CD4-positive, alpha-beta T cell (primary cell): ENCODE measurements around the gene FASTK. TPM values are rescaled to one million over a fixed set of nuclear protein-coding genes. Genes with fewer than 3 reads are reported as not detected.

ENCODE experiments used
- ATAC-seq: fragments of 200-7000 bp; cut with Tn5 transposase; one replicate; pipeline ENCODE4 v1.10.0; 2022; ENCODE audit warnings: mild to moderate bottlenecking; ENCODE audit not compliant: poor library complexity
- CTCF ChIA-PET: fragments of 350-600 bp; sonication (Branson Sonifier 250); formaldehyde crosslinking; loops from one replicate; lab custom pipeline; 2021; ENCODE audit warnings: antibody characterized with exemption, inconsistent platforms; lab: Charles Lee
- POLR2A ChIA-PET: fragments of 350-600 bp; sonication (Branson Sonifier 250); formaldehyde crosslinking; loops from one replicate; lab custom pipeline; 2021; ENCODE audit warnings: antibody characterized with exemption, inconsistent platforms; lab: Charles Lee
- DNase-seq, 14 experiments: peaks; one replicate each; pipeline ENCODE4 v3.0.0-alpha.2; 2013 to 2020; ENCODE audit warnings: mixed read lengths in 2 of 14
- H3K27ac ChIP-seq, 2 donors: one replicate each; pipeline versions ENCODE4 v1.5.1 to v1.7.0; 2013; ENCODE audit warnings: low read length in 2 of 2, low read depth in 1 of 2, mild to moderate bottlenecking in 1 of 2
- H3K27me3 ChIP-seq, 2 experiments: 1 replicate in 1 of 2; 2 replicates in 1 of 2; pipeline versions ENCODE4 v1.6.1 to v1.7.0; 2013; ENCODE audit warnings: low read length in 2 of 2, control low read depth in 1 of 2, mild to moderate bottlenecking in 1 of 2, moderate library complexity in 1 of 2; ENCODE audit not compliant: insufficient read depth in 2 of 2, control insufficient read depth in 1 of 2
- H3K36me3 ChIP-seq: one replicate; pipeline ENCODE4 v1.6.1; 2013; ENCODE audit warnings: low read length, control low read depth; ENCODE audit not compliant: insufficient read depth
- H3K4me1 ChIP-seq: one replicate; pipeline ENCODE4 v1.6.1; 2013; ENCODE audit warnings: low read length, control low read depth; ENCODE audit not compliant: insufficient read depth
- H3K4me3 ChIP-seq: one replicate; pipeline ENCODE4 v1.5.1; 2013; ENCODE audit warnings: mild to moderate bottlenecking, low read length, moderate library complexity
- H3K9me3 ChIP-seq, 2 experiments: 1 replicate in 1 of 2; 2 replicates in 1 of 2; pipeline versions ENCODE4 v1.6.1 to v1.7.0; 2013; ENCODE audit warnings: low read length in 2 of 2, mild to moderate bottlenecking in 2 of 2, control low read depth in 1 of 2, moderate library complexity in 1 of 2; ENCODE audit not compliant: control insufficient read depth in 1 of 2, insufficient read depth in 1 of 2
- H3K27ac Mint-ChIP-seq: one replicate; pipeline ENCODE4 v1.8.0; 2020; ENCODE audit warnings: mixed read lengths
- H3K27me3 Mint-ChIP-seq: one replicate; pipeline ENCODE4 v1.8.0; 2021; ENCODE audit warnings: mixed read lengths
- H3K36me3 Mint-ChIP-seq: one replicate; pipeline ENCODE4 v1.8.0; 2021; ENCODE audit warnings: low read depth, mixed read lengths
- H3K4me1 Mint-ChIP-seq: one replicate; pipeline ENCODE4 v1.8.0; 2021; ENCODE audit warnings: low read depth, mixed read lengths
- H3K4me3 Mint-ChIP-seq: one replicate; pipeline ENCODE4 v1.8.0; 2020; ENCODE audit warnings: mild to moderate bottlenecking, mixed read lengths
- H3K9me3 Mint-ChIP-seq: one replicate; pipeline ENCODE4 v1.8.0; 2020; ENCODE audit warnings: mixed read lengths
- CTCF ChIP-seq: fragments of 200-600 bp; IDR thresholded peaks from one replicate; pipeline ENCODE4 v1.8.0; 2022; ENCODE audit warnings: antibody characterized with exemption, mild to moderate bottlenecking
- intact Hi-C, 2 experiments: fragments of 100-400 bp; cut with DNase I in 1 of 2; cut with micrococcal nuclease in 1 of 2; formaldehyde crosslinking; loops; one replicate each; pipeline versions ENCODE4 v1.15.1 to v1.9.0; 2023 to 2025; cut with DNase I, micrococcal nuclease
- total RNA-seq, 174 experiments: library from RNA in 2 of 174; stranded (reverse) in 2 of 174; gene quantifications; one replicate each; pipeline ENCODE4 v1.2.3 and lab custom pipeline; 2021 to 2026

Gene FASTK
- total RNA-seq, 2 experiments from 2014 or later, result 82.2 to 84.2 TPM

DNA sequence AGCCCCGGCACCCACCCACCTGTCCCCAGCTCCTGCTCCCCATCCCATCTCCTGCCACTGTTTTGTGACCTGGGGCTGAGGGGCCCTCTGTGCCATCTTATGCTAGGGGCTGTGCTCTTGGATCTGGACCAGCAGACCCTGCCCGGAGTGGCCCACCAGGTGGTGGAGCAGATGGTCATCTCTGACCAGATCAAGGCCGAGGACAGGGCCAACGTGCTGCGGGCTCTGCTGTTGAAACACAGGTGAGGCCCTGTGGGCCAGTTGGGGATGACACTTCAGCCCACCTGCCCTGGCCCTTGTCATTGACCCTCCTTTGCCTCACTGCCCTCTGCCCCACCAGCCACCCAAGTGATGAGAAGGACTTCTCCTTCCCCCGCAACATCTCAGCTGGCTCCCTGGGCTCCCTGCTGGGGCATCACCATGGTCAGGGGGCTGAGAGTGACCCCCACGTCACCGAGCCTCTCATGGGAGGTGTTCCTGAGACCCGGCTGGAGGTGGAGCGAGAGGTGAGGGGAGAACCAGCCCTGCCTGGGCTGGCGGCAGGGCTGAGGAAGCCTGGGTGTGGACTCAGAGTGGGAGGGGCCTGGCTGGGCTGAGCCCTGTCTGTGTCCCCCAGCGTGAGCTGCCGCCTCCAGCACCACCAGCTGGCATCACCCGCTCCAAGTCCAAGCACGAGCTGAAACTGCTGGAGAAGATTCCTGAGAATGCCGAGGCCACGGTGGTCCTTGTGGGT, 10.6 kb downstream of the FASTK start:
- ATAC-seq (no peak), DNase-seq (no peak)
- H3K27ac ChIP-seq, result no peak overlapping the region
- H3K9me3 ChIP-seq, result no peaks in the 10 kb centered on the region
- H3K36me3 ChIP-seq, result peaks cover 80% of the 10 kb centered on the region
- Mint-ChIP-seq H3K27me3 (no peaks in the 10 kb centered on the region), H3K27ac (no peak overlapping the region), H3K4me3 (no peak overlapping the region), H3K4me1 (no peaks in the 10 kb centered on the region), H3K36me3 (peaks cover 57% of the 10 kb centered on the region), H3K9me3 (no peaks in the 10 kb centered on the region)
- H3K4me1 ChIP-seq, result no peaks in the 10 kb centered on the region
- no peak overlapping the region for H3K4me3 ChIP-seq
- ChIA-PET CTCF (no interaction called here), POLR2A (no interaction called here)
- no peaks in the 10 kb centered on the region for H3K27me3 ChIP-seq
- intact Hi-C loops, result no loop called here
- TF ChIP-seq CTCF, result no peak

DNA sequence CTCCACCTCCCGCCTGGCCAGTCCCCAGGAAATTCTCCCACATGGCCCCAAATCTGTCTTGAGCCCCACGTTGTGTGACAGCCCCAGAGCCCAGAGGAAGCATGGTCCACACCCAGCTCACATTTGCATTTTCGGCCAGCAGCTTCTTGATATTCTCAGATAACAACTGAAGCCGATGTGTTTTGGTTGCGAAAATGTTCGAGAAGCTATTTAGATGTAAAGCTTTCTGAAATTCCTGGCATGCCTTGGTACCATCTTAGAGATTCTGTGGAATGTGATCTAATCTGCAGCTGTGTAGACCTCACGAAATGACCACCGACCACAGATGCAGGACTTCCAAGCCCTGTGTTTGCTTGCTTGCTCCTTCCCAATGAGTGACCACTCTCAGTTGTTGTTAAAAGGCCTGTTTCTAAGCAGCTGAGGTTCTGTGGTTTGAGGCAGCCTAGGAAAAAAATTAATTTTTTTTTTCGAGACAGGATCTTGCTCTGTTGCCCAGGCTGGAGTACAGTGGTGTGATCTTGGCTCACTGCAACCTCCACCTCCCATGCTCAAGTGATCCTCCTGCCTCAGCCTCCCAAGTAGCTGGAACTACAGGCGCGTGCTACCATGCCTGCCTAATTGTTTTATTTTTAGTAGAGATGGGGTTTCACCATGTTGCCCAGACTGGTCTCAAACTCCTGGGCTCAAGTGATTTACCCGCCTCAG, 12.4 kb downstream of the FASTK start:
- Histone ChIP-seq H3K9me3 (no peaks in the 10 kb centered on the region), H3K27ac (no peak overlapping the region), H3K4me1 (no peaks in the 10 kb centered on the region), H3K4me3 (no peak overlapping the region), H3K27me3 (no peaks in the 10 kb centered on the region), H3K36me3 (peaks cover 76% of the 10 kb centered on the region)
- Mint-ChIP-seq H3K4me3 (no peak overlapping the region), H3K27ac (no peak overlapping the region), H3K36me3 (peaks cover 60% of the 10 kb centered on the region), H3K4me1 (no peaks in the 10 kb centered on the region), H3K9me3 (no peaks in the 10 kb centered on the region), H3K27me3 (no peaks in the 10 kb centered on the region)
- POLR2A ChIA-PET, result no interaction called here
- TF ChIP-seq CTCF, result no peak
- CTCF ChIA-PET, result no interaction called here
- no peak for DNase-seq
- intact Hi-C loops, result no loop called here
- ATAC-seq, result no peak

- H3K36me3 Mint-ChIP-seq, result peaks cover 49% of the 10 kb centered on the region
- intact Hi-C loops, result no loop called here
- ATAC-seq, result no peak
Observed at GRCh38 chr7:151066273-151066974, 14.2 kb downstream of the FASTK start.

More at GRCh38 chr7:151066273-151066974, 14.2 kb downstream of the FASTK start:
- Histone ChIP-seq H3K36me3 (peaks cover 70% of the 10 kb centered on the region), H3K9me3 (no peaks in the 10 kb centered on the region), H3K4me1 (peaks cover 4% of the 10 kb centered on the region), H3K27ac (no peak overlapping the region), H3K4me3 (no peak overlapping the region), H3K27me3 (no peaks in the 10 kb centered on the region)
- ChIA-PET CTCF (no interaction called here), POLR2A (interaction anchor here (0.5 kb wide), 1 partner anchor 311 kb away, joined by 3 read pairs; no protein-coding TSS in a partner anchor)
- DNase-seq, result no peak
- Mint-ChIP-seq H3K27ac (no peak overlapping the region), H3K4me3 (no peak overlapping the region), H3K4me1 (peaks cover 5% of the 10 kb centered on the region), H3K9me3 (no peaks in the 10 kb centered on the region), H3K27me3 (no peaks in the 10 kb centered on the region)
- no peak for TF ChIP-seq CTCF
